ENCODE data around the gene MOV10. TPM values are rescaled to one million over a fixed set of nuclear protein-coding genes. Genes with fewer than 3 reads are reported as not detected.

MOV10 gene
- total and polyA plus RNA-seq, 2 donors from 2014 or later, result 60.6 to 62.5 TPM

GRCh38 chr1:112646225-112646624 lies 28.2 kb upstream of the MOV10 start:
- H3K4me1 ChIP-seq (ENCODE audit: control insufficient read depth in 2 of 3, insufficient read depth in 2 of 3, low read depth in 1 of 3, low read length in 3 of 3), result no peaks in the 10 kb centered on the region
- no peak for TF ChIP-seq CTCF (IDR thresholded peaks at IDR 0.05; ENCODE audit: borderline replicate concordance, extremely low read depth, insufficient read depth)
- H3K27ac ChIP-seq (ENCODE audit: low read depth in 2 of 2, low read length in 2 of 2), result no peak overlapping the region
- H3K9me3 ChIP-seq (ENCODE audit: control insufficient read depth in 2 of 3, insufficient read depth in 1 of 3, low read length in 3 of 3), result no peaks in the 10 kb centered on the region
- DNase-seq (no peak), FAIRE-seq (no peak)
- H3K9ac ChIP-seq (ENCODE audit: low read length in 3 of 3), result no peak overlapping the region
- intact Hi-C loops (cut with DNase I), result no loop called here
- peaks cover 0 to 7% (median 5%) of the 10 kb centered on the region in 3 donors for H3K36me3 ChIP-seq (ENCODE audit: control insufficient read depth in 2 of 3, insufficient read depth in 3 of 3, low read length in 3 of 3)
- H3K27me3 ChIP-seq (ENCODE audit: control insufficient read depth, insufficient read depth, low read length), result no peaks in the 10 kb centered on the region
- H3K4me3 ChIP-seq (ENCODE audit: low read length in 3 of 3), result no peak overlapping the region

GRCh38 chr1:112651205-112651604 lies 23.3 kb upstream of the MOV10 start:
- intact Hi-C loops (cut with DNase I), result no loop called here
- no peak overlapping the region for H3K4me3 ChIP-seq (ENCODE audit: low read length in 3 of 3)
- no peaks in the 10 kb centered on the region for H3K9me3 ChIP-seq (ENCODE audit: control insufficient read depth in 2 of 3, insufficient read depth in 1 of 3, low read length in 3 of 3)
- H3K4me1 ChIP-seq (ENCODE audit: control insufficient read depth in 2 of 3, insufficient read depth in 2 of 3, low read depth in 1 of 3, low read length in 3 of 3), result no peaks in the 10 kb centered on the region
- H3K9ac ChIP-seq (ENCODE audit: low read length in 3 of 3), result no peak overlapping the region
- DNase-seq, result no peak
- peaks cover 0 to 9% (median 5%) of the 10 kb centered on the region in 3 donors for H3K36me3 ChIP-seq (ENCODE audit: control insufficient read depth in 2 of 3, insufficient read depth in 3 of 3, low read length in 3 of 3)
- FAIRE-seq, result no peak
- TF ChIP-seq CTCF (IDR thresholded peaks at IDR 0.05; ENCODE audit: borderline replicate concordance, extremely low read depth, insufficient read depth), result no peak
- no peaks in the 10 kb centered on the region for H3K27me3 ChIP-seq (ENCODE audit: control insufficient read depth, insufficient read depth, low read length)
- no peak overlapping the region for H3K27ac ChIP-seq (ENCODE audit: low read depth in 2 of 2, low read length in 2 of 2)

GRCh38 chr1:112665857-112666256 lies 8.6 kb upstream of the MOV10 start:
- no peak overlapping the region for H3K9ac ChIP-seq (ENCODE audit: low read length in 3 of 3)
- no peaks in the 10 kb centered on the region for H3K4me1 ChIP-seq (ENCODE audit: control insufficient read depth in 2 of 3, insufficient read depth in 2 of 3, low read depth in 1 of 3, low read length in 3 of 3)
- DNase-seq, result no peak
- FAIRE-seq, result no peak
- H3K27me3 ChIP-seq (ENCODE audit: control insufficient read depth, insufficient read depth, low read length), result no peaks in the 10 kb centered on the region
- TF ChIP-seq CTCF (IDR thresholded peaks at IDR 0.05; ENCODE audit: borderline replicate concordance, extremely low read depth, insufficient read depth), result no peak
- no peak overlapping the region for H3K27ac ChIP-seq (ENCODE audit: low read depth in 2 of 2, low read length in 2 of 2)
- no peak overlapping the region for H3K4me3 ChIP-seq (ENCODE audit: low read length in 3 of 3)
- H3K9me3 ChIP-seq (ENCODE audit: control insufficient read depth in 2 of 3, insufficient read depth in 1 of 3, low read length in 3 of 3), result no peaks in the 10 kb centered on the region
- H3K36me3 ChIP-seq (ENCODE audit: control insufficient read depth in 2 of 3, insufficient read depth in 3 of 3, low read length in 3 of 3), result peaks cover 12 to 43% (median 18%) of the 10 kb centered on the region in 3 donors
- intact Hi-C loops (cut with DNase I), result no loop called here

GRCh38 chr1:112666946-112667345 lies 7.5 kb upstream of the MOV10 start:
- Histone ChIP-seq H3K4me1 (ENCODE audit: control insufficient read depth in 2 of 3, insufficient read depth in 2 of 3, low read depth in 1 of 3, low read length in 3 of 3) (no peaks in the 10 kb centered on the region), H3K4me3 (ENCODE audit: low read length in 3 of 3) (no peak overlapping the region), H3K9me3 (ENCODE audit: control insufficient read depth in 2 of 3, insufficient read depth in 1 of 3, low read length in 3 of 3) (no peaks in the 10 kb centered on the region), H3K9ac (ENCODE audit: low read length in 3 of 3) (no peak overlapping the region), H3K27ac (ENCODE audit: low read depth in 2 of 2, low read length in 2 of 2) (no peak overlapping the region), H3K36me3 (ENCODE audit: control insufficient read depth in 2 of 3, insufficient read depth in 3 of 3, low read length in 3 of 3) (peaks cover 9 to 33% (median 17%) of the 10 kb centered on the region in 3 donors), H3K27me3 (ENCODE audit: control insufficient read depth, insufficient read depth, low read length) (no peaks in the 10 kb centered on the region)
- no peak for FAIRE-seq
- no peak for TF ChIP-seq CTCF (IDR thresholded peaks at IDR 0.05; ENCODE audit: borderline replicate concordance, extremely low read depth, insufficient read depth)
- DNase-seq, result no peak
- intact Hi-C loops (cut with DNase I), result no loop called here

Data from kidney (tissue), 14 donors.